HEK293T (cell line): Measurements from ENCODE around the gene CSNK2A3.

Experiments used
- ARNT ChIP-seq: fragments of 450-650 bp; IDR thresholded peaks from 2 replicates; pipeline ENCODE4 v1.6.1; 2017; ENCODE audit warnings: mild to moderate bottlenecking
- BHLHE40 ChIP-seq: fragments of 450-650 bp; IDR thresholded peaks from 2 replicates; pipeline ENCODE4 v1.6.1; 2016; ENCODE audit warnings: mild to moderate bottlenecking, moderate library complexity, borderline replicate concordance
- ELF4 ChIP-seq: fragments of 450-650 bp; IDR thresholded peaks from 2 replicates; pipeline ENCODE4 v1.6.1; 2017; ENCODE audit warnings: antibody characterized with exemption
- FOXK2 ChIP-seq: fragments of 450-650 bp; IDR thresholded peaks from 2 replicates; pipeline ENCODE4 v1.6.1; 2016; ENCODE audit warnings: mild to moderate bottlenecking
- FOXM1 ChIP-seq: fragments of 450-650 bp; IDR thresholded peaks from 2 replicates; pipeline ENCODE4 v1.6.1; 2017; ENCODE audit warnings: mild to moderate bottlenecking, borderline replicate concordance
- HDGF ChIP-seq: fragments of 450-650 bp; IDR thresholded peaks from 2 replicates; pipeline ENCODE4 v1.6.1; 2017; ENCODE audit warnings: antibody characterized with exemption, borderline replicate concordance
- L3MBTL2 ChIP-seq: fragments of 450-650 bp; conservative IDR thresholded peaks from 2 replicates; pipeline ENCODE4 v1.6.1; 2016; ENCODE audit warnings: mild to moderate bottlenecking
- LEF1 ChIP-seq: fragments of 450-650 bp; IDR thresholded peaks from 2 replicates; pipeline ENCODE4 v1.6.1; 2017; ENCODE audit warnings: mild to moderate bottlenecking, borderline replicate concordance
- NFRKB ChIP-seq: fragments of 450-650 bp; IDR thresholded peaks from 2 replicates; pipeline ENCODE4 v1.6.1; 2016; ENCODE audit warnings: mild to moderate bottlenecking, moderate library complexity
- SP1 ChIP-seq: fragments of 450-650 bp; IDR thresholded peaks from 2 replicates; pipeline ENCODE4 v1.6.1; 2017
- SUZ12 ChIP-seq: fragments of 450-650 bp; IDR thresholded peaks from 2 replicates; pipeline ENCODE4 v1.6.1; 2016; ENCODE audit warnings: mild to moderate bottlenecking
- TARDBP ChIP-seq: fragments of 450-650 bp; IDR thresholded peaks from 2 replicates; pipeline ENCODE4 v1.6.1; 2016
- ZNF384 ChIP-seq: fragments of 450-650 bp; IDR thresholded peaks from 2 replicates; pipeline ENCODE4 v1.6.1; 2016
- TF ChIP-seq, protein P1 (sequence below): fragments of 450-650 bp; IDR thresholded peaks from 2 replicates; pipeline ENCODE4 v1.6.1; 2016

DNA sequence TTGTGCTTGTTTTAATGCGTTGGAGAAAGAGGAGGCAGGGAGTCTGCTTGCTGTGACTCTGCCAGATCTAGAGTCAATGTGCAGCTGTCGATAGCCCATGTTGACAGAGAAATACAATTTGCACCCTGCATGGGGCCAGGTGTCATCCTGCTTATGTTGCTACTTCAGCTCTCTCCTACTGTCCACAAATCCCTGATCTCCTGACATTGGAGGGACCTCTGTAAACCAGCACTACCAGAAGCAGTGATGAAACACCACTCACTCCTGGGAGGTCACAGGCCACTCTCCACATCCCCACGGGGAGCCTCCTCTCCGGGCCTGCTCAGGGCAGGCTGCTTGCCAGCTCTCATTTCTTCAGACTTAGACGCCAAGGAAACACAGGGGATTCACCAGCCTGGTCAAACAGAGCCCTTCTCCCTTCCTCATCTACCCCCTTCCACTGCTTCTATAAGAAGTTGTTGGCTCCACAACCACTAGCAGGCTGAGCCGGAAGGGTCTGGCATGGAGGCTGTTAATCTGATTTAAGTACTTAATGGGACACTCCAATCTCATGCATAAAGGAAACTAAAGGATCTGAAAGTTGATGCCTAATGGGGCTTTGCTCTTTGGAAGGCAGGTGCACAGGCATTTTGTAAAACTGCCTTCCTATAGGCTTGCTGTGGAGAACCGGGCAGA is 29.9 kb upstream of the CSNK2A3 start:
- TF ChIP-seq ELF4 = no peak
- no peak for TF ChIP-seq FOXM1
- TF ChIP-seq, protein P1, sequence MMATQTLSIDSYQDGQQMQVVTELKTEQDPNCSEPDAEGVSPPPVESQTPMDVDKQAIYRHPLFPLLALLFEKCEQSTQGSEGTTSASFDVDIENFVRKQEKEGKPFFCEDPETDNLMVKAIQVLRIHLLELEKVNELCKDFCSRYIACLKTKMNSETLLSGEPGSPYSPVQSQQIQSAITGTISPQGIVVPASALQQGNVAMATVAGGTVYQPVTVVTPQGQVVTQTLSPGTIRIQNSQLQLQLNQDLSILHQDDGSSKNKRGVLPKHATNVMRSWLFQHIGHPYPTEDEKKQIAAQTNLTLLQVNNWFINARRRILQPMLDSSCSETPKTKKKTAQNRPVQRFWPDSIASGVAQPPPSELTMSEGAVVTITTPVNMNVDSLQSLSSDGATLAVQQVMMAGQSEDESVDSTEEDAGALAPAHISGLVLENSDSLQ = no peak
- no peak for TF ChIP-seq ARNT
- no peak for TF ChIP-seq BHLHE40
- no peak for TF ChIP-seq L3MBTL2
- TF ChIP-seq SP1 = no peak
- no peak for TF ChIP-seq HDGF
- TF ChIP-seq ZNF384 = no peak
- no peak for TF ChIP-seq TARDBP
- no peak for TF ChIP-seq NFRKB
- no peak for TF ChIP-seq SUZ12
- TF ChIP-seq FOXK2 = no peak
- TF ChIP-seq LEF1 = no peak
